Right lobe of liver (tissue), 6 donors: ENCODE measurements around the gene COL28A1. TPM values are rescaled to one million over a fixed set of nuclear protein-coding genes. Genes with fewer than 3 reads are reported as not detected.

Experiments
- ATAC-seq, 4 donors: fragments of 200-7000 bp; cut with Tn5 transposase; one replicate each; pipeline ENCODE4 v1.9.1; 2020; ENCODE audit warnings: mild to moderate bottlenecking in 4 of 4, moderate library complexity in 4 of 4
- DNase-seq, 3 donors: peaks; one replicate each; pipeline ENCODE4 v3.0.0-alpha.2; 2020
- H3K27ac ChIP-seq, 3 donors: fragments of 200-600 bp; one replicate each; pipeline ENCODE4 v1.8.0; 2022
- H3K27me3 ChIP-seq, 2 donors: fragments of 200-600 bp; one replicate each; pipeline ENCODE4 v1.8.0; 2022
- H3K36me3 ChIP-seq, 4 donors: fragments of 200-600 bp; sonication (generic) in 1 of 4; one replicate each; pipeline versions ENCODE4 v1.5.1 to v1.8.0; 2017 to 2022; ENCODE audit warnings: control low read depth in 1 of 4
- H3K4me1 ChIP-seq, 4 donors: fragments of 200-600 bp; sonication (generic) in 1 of 4; one replicate each; pipeline versions ENCODE4 v1.5.1 to v1.8.0; 2017 to 2022; ENCODE audit warnings: control low read depth in 1 of 4
- H3K4me3 ChIP-seq, 3 donors: fragments of 200-600 bp; one replicate each; pipeline ENCODE4 v1.8.0; 2022
- H3K9me3 ChIP-seq, 4 donors: fragments of 200-600 bp; sonication (generic) in 1 of 4; one replicate each; pipeline versions ENCODE4 v1.5.1 to v1.8.0; 2017 to 2022; ENCODE audit warnings: control low read depth in 1 of 4
- POLR2A ChIP-seq: fragments of 450-650 bp; IDR thresholded peaks from one replicate; pipeline ENCODE4 v1.6.1; 2017; ENCODE audit warnings: antibody characterized with exemption, mild to moderate bottlenecking
- WGBS: methylation state at CpG from one replicate; pipeline ENCODE4 v1.1.6; 2018; ENCODE audit warnings: low coverage, low lambda C conversion rate; ENCODE audit not compliant: insufficient coverage; ENCODE audit errors: missing lambda C conversion rate; 5-methylcytosine and 5-hydroxymethylcytosine counted together
- intact Hi-C, 2 donors: fragments of 100-400 bp; cut with DNase I; formaldehyde crosslinking; loops; one replicate each; pipeline versions ENCODE4 v1.11.2 to v1.14.1; 2022
- total RNA-seq, 6 experiments: library from RNA; depleted of rRNA in 2 of 6; stranded (reverse); fragments of >200 nt in 2 of 6; fragmentation: NEBNext Ultra II Directional in 3 of 6; extraction: Animal tissue kit (Norgen Biotek cat#: 25700) in 3 of 6; gene quantifications; one replicate each; pipeline versions ENCODE4 v1.1.0 to v1.2.4, GENCODE V29; 2016 to 2023
- TF ChIP-seq, protein P1 (sequence below), 4 donors: fragments of 200-600 bp in 3 of 4; fragments of 450-650 bp in 1 of 4; IDR thresholded peaks; one replicate each; pipeline versions ENCODE4 v1.5.1 to v1.8.0; 2016 to 2022; ENCODE audit warnings: antibody characterized with exemption in 4 of 4, mild to moderate bottlenecking in 2 of 4
- donor health status: DM: no; HTN: yes; CAD: no.
- donor health status: DM: no; HTN: no; CAD: no.
- donor health status: DM: no; HTN: no; CAD: no.
- donor health status: DM: no; HTN: yes; CAD: no.
- donor health status: DM: no; HTN: yes; CAD: no.

COL28A1 gene
- total RNA-seq, 6 experiments from 2014 or later: 0.07 to 0.51 (median 0.34) TPM; not detected in 2

DNA sequence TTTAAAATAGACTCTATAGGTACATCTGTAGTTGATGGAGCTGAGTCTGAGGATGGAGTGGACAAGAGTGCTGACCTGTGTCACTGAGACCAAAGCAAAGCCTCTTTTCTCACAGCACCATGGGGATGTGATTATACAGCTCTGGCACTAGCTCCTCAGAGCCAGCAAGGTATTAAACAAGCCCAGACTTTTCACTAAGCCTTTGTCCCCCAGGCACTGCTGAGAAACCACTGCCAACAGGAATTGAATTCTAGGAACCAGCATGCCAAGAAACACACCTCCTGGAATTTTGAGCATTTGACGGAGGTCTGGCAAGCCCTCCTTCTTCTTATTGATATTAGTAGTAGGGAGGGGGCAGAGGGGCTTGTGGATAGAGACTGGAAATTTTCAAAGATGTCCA is 206.3 kb downstream of the COL28A1 start:
- Histone ChIP-seq H3K27ac (no peak overlapping the region), H3K9me3 (no peaks in the 10 kb centered on the region), H3K36me3 (no peaks in the 10 kb centered on the region), H3K27me3 (no peaks in the 10 kb centered on the region), H3K4me1 (no peaks in the 10 kb centered on the region), H3K4me3 (no peak overlapping the region)
- no peak for ATAC-seq
- no peak for DNase-seq
- TF ChIP-seq, protein P1, sequence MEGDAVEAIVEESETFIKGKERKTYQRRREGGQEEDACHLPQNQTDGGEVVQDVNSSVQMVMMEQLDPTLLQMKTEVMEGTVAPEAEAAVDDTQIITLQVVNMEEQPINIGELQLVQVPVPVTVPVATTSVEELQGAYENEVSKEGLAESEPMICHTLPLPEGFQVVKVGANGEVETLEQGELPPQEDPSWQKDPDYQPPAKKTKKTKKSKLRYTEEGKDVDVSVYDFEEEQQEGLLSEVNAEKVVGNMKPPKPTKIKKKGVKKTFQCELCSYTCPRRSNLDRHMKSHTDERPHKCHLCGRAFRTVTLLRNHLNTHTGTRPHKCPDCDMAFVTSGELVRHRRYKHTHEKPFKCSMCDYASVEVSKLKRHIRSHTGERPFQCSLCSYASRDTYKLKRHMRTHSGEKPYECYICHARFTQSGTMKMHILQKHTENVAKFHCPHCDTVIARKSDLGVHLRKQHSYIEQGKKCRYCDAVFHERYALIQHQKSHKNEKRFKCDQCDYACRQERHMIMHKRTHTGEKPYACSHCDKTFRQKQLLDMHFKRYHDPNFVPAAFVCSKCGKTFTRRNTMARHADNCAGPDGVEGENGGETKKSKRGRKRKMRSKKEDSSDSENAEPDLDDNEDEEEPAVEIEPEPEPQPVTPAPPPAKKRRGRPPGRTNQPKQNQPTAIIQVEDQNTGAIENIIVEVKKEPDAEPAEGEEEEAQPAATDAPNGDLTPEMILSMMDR (IDR thresholded peaks at IDR 0.05): no peak
- TF ChIP-seq POLR2A: no peak
- intact Hi-C loops: no loop called here
- WGBS: 67% methylated on average over 1 of the region's 1 CpG

DNA sequence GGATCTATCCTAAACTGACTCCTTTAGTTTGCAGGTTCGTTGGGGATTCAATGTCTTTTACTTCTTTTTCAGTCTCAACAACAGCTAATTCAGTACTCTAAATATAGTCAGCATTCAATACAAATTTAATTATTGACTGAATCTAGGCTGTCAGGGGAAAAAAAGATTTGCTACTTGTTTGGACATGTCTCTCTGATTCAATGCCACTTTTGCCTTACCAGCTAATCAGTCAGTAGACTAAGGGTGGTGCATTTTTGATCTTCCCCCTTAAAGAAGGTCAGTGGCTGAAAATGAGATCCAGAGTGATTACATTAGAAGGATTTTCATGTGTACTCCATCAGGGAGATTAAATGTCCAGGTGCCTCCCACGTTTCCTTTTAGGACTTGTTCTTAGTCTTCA is 208.2 kb downstream of the COL28A1 start:
- Histone ChIP-seq H3K9me3 (no peaks in the 10 kb centered on the region), H3K4me3 (no peak overlapping the region), H3K27me3 (no peaks in the 10 kb centered on the region), H3K27ac (no peak overlapping the region), H3K36me3 (no peaks in the 10 kb centered on the region), H3K4me1 (no peaks in the 10 kb centered on the region)
- WGBS: 54% methylated on average over 2 of the region's 2 CpGs
- intact Hi-C loops: no loop called here
- no peak for ATAC-seq
- no peak for DNase-seq
- no peak for TF ChIP-seq POLR2A

DNA sequence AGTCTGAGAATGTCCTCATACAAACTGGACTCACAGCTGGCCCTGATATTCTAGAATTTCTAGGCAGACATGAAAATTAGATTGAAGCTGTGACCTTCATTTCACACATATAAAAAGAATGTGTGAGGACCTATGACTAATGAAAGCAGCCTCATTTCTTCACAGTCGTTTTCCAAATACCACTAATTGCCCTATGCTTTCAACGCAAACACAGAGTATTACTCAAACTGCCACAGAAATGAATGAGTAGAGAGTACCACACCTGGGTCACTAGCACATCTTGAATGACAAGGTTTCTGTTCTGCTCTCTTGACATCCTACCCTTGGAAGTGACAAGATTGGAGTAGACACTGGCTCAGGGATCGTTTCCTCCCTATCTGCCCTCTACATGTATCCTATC is 211.0 kb downstream of the COL28A1 start:
- no peak overlapping the region for H3K4me3 ChIP-seq
- H3K27me3 ChIP-seq: no peaks in the 10 kb centered on the region
- intact Hi-C loops: no loop called here
- 63% methylated on average over 3 of the region's 3 CpGs for WGBS
- no peaks in the 10 kb centered on the region for H3K9me3 ChIP-seq
- H3K4me1 ChIP-seq: no peaks in the 10 kb centered on the region
- no peaks in the 10 kb centered on the region for H3K36me3 ChIP-seq
- DNase-seq (no peak), ATAC-seq (no peak)
- TF ChIP-seq, protein P1 (IDR thresholded peaks at IDR 0.05): no peak
- TF ChIP-seq POLR2A: no peak
- no peak overlapping the region for H3K27ac ChIP-seq

DNA sequence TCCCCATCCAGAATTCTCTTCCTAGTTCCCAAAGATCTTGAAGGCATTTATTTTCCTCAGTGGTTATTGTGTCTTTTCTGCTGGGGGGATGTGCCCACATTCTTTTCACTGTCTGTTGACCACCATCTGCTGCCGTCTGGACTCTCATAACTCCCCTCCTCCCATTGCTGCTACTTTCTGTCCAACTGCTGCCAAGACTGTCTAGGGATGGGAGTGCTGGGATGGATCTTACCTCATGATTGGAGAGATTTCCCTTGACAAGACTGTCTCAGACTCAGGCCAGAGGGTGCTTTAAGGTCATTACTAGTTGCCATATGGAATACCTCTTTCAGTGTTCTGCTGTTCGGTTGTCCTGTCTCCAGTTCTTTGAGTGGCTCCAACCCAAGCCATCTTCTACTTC is 211.8 kb downstream of the COL28A1 start:
- intact Hi-C loops: no loop called here
- TF ChIP-seq, protein P1 (IDR thresholded peaks at IDR 0.05): no peak
- no peak for TF ChIP-seq POLR2A
- no peak for DNase-seq
- no peaks in the 10 kb centered on the region for H3K27me3 ChIP-seq
- no peak for ATAC-seq
- H3K4me3 ChIP-seq: no peak overlapping the region
- no peaks in the 10 kb centered on the region for H3K36me3 ChIP-seq
- no peaks in the 10 kb centered on the region for H3K9me3 ChIP-seq
- no peak overlapping the region for H3K27ac ChIP-seq
- 57% methylated on average over 2 of the region's 2 CpGs for WGBS
- H3K4me1 ChIP-seq: no peaks in the 10 kb centered on the region

DNA sequence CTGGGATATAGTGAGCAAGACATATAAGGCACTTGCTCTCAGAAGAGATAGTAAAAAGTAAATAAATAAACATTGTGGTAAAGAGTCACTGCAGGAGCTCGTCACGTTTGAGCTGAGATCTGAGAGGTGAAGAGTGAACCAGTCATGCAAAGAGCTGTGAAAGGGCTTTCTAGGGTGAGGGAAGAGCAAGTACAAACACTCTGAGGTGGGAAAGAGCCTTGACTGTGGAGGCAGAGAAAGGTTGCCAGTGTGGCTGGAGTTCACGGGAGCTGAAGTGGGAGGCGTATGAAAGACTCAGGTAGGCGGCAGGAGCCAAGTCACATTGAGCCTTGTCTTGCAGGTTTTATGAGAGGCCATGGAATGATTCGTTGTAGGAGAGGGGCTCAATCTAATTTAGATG is 212.3 kb downstream of the COL28A1 start:
- H3K4me3 ChIP-seq: no peak overlapping the region
- H3K27ac ChIP-seq: no peak overlapping the region
- no peaks in the 10 kb centered on the region for H3K36me3 ChIP-seq
- DNase-seq (no peak), ATAC-seq (no peak)
- TF ChIP-seq, protein P1 (IDR thresholded peaks at IDR 0.05): no peak
- no peak for TF ChIP-seq POLR2A
- WGBS: 72% methylated on average over 6 of the region's 6 CpGs
- no peaks in the 10 kb centered on the region for H3K27me3 ChIP-seq
- H3K9me3 ChIP-seq: no peaks in the 10 kb centered on the region
- intact Hi-C loops: no loop called here
- no peaks in the 10 kb centered on the region for H3K4me1 ChIP-seq
